K562 (cell line): ENCODE measurements around the gene HK1. TPM values are rescaled to one million over a fixed set of nuclear protein-coding genes. Genes with fewer than 3 reads are reported as not detected.

Source experiments
- ARID2 ChIP-seq: fragments of 450-650 bp; IDR thresholded peaks from 2 replicates; pipeline ENCODE4 v1.6.1; 2017; ENCODE audit warnings: antibody characterized with exemption, mild to moderate bottlenecking
- ATF7 ChIP-seq: fragments of 450-650 bp; IDR thresholded peaks from 2 replicates; pipeline ENCODE4 v1.7.1; 2014; ENCODE audit warnings: mild to moderate bottlenecking, moderate library complexity
- DEAF1 ChIP-seq: fragments of 450-650 bp; formaldehyde crosslinking; IDR thresholded peaks from 2 replicates; pipeline ENCODE4 v1.4.0; 2020; ENCODE audit warnings: mild to moderate bottlenecking, moderate library complexity
- DPF2 ChIP-seq: fragments of 450-650 bp; IDR thresholded peaks from 2 replicates; pipeline ENCODE4 v1.6.1; 2016
- HEY1 ChIP-seq: fragments of 250-450 bp; sonication (Bioruptor Pico); IDR thresholded peaks from 2 replicates; pipeline ENCODE4 v1.5.0; 2020; ENCODE audit warnings: mild to moderate bottlenecking, moderate library complexity, borderline replicate concordance
- MAZ ChIP-seq, 2 experiments: fragments of 450-650 bp in 1 of 2; sonication (generic) in 1 of 2; formaldehyde crosslinking; IDR thresholded peaks in 1 of 2; conservative IDR thresholded peaks in 1 of 2; 2 replicates each; pipeline versions ENCODE4 v1.4.0 to v1.5.0; 2020; ENCODE audit warnings: mild to moderate bottlenecking in 1 of 2, missing genetic modification reagents in 1 of 2
- RBBP5 ChIP-seq: fragments of 200-600 bp; sonication (generic); IDR thresholded peaks from 2 replicates; pipeline ENCODE4 v1.6.1; 2012; ENCODE audit warnings: borderline replicate concordance, mild to moderate bottlenecking, low read length, control low read depth, inconsistent platforms; ENCODE audit not compliant: insufficient read depth, poor library complexity, severe bottlenecking
- SMAD4 ChIP-seq: fragments of 250-450 bp; sonication (Bioruptor Pico); conservative IDR thresholded peaks from 2 replicates; pipeline ENCODE4 v1.8.0; 2021; ENCODE audit warnings: inconsistent platforms, mild to moderate bottlenecking, moderate library complexity
- STAG1 ChIP-seq: sonication (generic); formaldehyde crosslinking; IDR thresholded peaks from 2 replicates; pipeline ENCODE4 v1.5.0; 2020; ENCODE audit warnings: missing genetic modification reagents, borderline replicate concordance
- TCF7 ChIP-seq: sonication (generic); IDR thresholded peaks from 2 replicates; pipeline ENCODE4 v1.6.1; 2016; ENCODE audit warnings: antibody characterized with exemption, borderline replicate concordance
- XRCC5 ChIP-seq: fragments of 200-400 bp; formaldehyde crosslinking; IDR thresholded peaks from 2 replicates; pipeline ENCODE4 v1.6.1; 2017; ENCODE audit warnings: low read depth, mild to moderate bottlenecking, low read length
- ZBED1 ChIP-seq: IDR thresholded peaks from 2 replicates; pipeline ENCODE4 v1.6.1; 2014
- ZFP36 ChIP-seq: fragments of 150-350 bp; IDR thresholded peaks from 2 replicates; pipeline ENCODE4 v1.6.1; 2018; ENCODE audit warnings: low read length, low read depth; ENCODE audit not compliant: partially characterized antibody
- ZKSCAN1 ChIP-seq: fragments of 150-350 bp; IDR thresholded peaks from 2 replicates; pipeline ENCODE4 v1.6.1; 2016; ENCODE audit warnings: low read depth, low read length
- ZKSCAN8 ChIP-seq: fragments of 200-800 bp; sonication (Bioruptor generic); IDR thresholded peaks from 2 replicates; pipeline ENCODE4 v1.6.1; 2016; ENCODE audit warnings: missing genetic modification characterization, missing compliant biosample characterization
- ZNF561 ChIP-seq: fragments of 450-650 bp; formaldehyde crosslinking; conservative IDR thresholded peaks from 2 replicates; pipeline ENCODE4 v1.4.0; 2020; ENCODE audit warnings: mild to moderate bottlenecking, moderate library complexity
- ZNF830 ChIP-seq: fragments of 250-450 bp; sonication (Bioruptor Pico); IDR thresholded peaks from 2 replicates; pipeline ENCODE4 v1.5.0; 2021; ENCODE audit warnings: mild to moderate bottlenecking
- polyA plus RNA-seq, 8 experiments: library from polyadenylated mRNA; depleted of rRNA in 4 of 8; stranded (reverse) in 5 of 8; unstranded in 3 of 8; fragments of >200 nt; fragmentation: Nextera tagmentation in 2 of 8; fragmentation: Illumina TruSeq in 1 of 8; extraction: Ambion mirVana in 2 of 8; extraction: Trizol in 1 of 8; gene quantifications; 2 replicates each; pipeline versions ENCODE4 v1.2.1 to v1.2.3, GENCODE V29; 2011 to 2014; ENCODE audit warnings: inconsistent platforms in 1 of 8, missing spikeins in 1 of 8
- total RNA-seq, 7 experiments: library from RNA; depleted of rRNA in 6 of 7; stranded (reverse); fragments of >200 nt in 6 of 7; fragmentation: Illumina TruSeq in 2 of 7; extraction: Trizol in 2 of 7; gene quantifications; 2 replicates each; pipeline versions ENCODE4 v1.2.1 to v1.2.3, GENCODE V29; 2011 to 2021; ENCODE audit warnings: low replicate concordance in 1 of 7
- TF ChIP-seq, protein P1 (sequence below): sonication (generic); formaldehyde crosslinking; IDR thresholded peaks from 2 replicates; pipeline ENCODE4 v1.8.0; 2023; ENCODE audit warnings: mild to moderate bottlenecking, missing genetic modification reagents
- TF ChIP-seq, protein P2 (sequence below): fragments of 250-450 bp; sonication (Bioruptor Pico); IDR thresholded peaks from 2 replicates; pipeline ENCODE4 v1.8.0; 2021; ENCODE audit warnings: mild to moderate bottlenecking, moderate library complexity
- TF ChIP-seq, protein P3 (sequence below): sonication (generic); formaldehyde crosslinking; IDR thresholded peaks from 2 replicates; pipeline ENCODE4 v1.8.0; 2022; ENCODE audit warnings: missing genetic modification reagents, mild to moderate bottlenecking, moderate library complexity, borderline replicate concordance
- TF ChIP-seq, protein P4 (sequence below), 3 experiments: IDR thresholded peaks in 2 of 3; conservative IDR thresholded peaks in 1 of 3; 2 replicates each; pipeline ENCODE4 v1.5.1; 2011 to 2012; ENCODE audit warnings: low read length in 3 of 3, mild to moderate bottlenecking in 3 of 3, control low read depth in 2 of 3, improper control_type of control experiment in 1 of 3, inconsistent platforms in 1 of 3, low read depth in 1 of 3, mixed read lengths in 1 of 3, moderate library complexity in 1 of 3; ENCODE audit not compliant: insufficient read depth in 2 of 3

Gene HK1
- total and polyA plus RNA-seq, 9 of the 15 experiments (the other 6 are each of a cell fraction or from before 2014, with no cell fraction given): 29.2 to 444 (median 193) TPM

DNA sequence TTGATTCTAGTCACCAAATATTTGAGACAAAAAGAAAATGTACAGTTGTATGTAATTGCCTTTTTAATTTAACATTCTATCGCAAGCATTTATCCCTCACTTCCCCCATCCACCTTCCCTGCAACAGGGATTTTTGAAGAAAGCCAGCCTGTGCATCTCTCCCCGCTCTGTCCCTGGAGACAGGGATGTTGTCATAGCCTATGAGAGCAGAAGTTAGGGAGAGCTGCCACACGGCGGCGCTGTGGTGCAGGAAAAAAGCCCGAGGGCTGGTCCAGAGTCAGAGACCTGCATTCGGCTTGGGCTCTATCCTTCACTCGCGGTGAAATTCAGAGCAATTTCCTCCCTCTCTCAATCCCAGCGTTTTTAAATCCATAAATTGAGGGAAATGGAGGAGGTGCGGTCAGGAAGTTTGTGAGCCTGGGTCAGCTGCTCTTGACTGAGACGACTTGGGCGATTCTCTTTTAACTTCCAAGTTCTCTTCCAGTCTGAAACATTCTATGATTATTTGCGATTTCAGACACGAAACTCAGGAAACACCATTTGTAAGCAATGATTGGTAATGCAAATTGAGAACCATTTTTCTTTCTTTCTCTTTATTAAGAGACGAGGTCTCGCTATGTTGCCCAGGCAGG is 40.7 kb upstream of the HK1 start (continued):
- no peak for TF ChIP-seq RBBP5
- TF ChIP-seq ZBED1: no peak
- 0 out of 2 replicates have a peak, but pooled peaks have one; percentile 36 for TF ChIP-seq TCF7
- TF ChIP-seq, protein P1, sequence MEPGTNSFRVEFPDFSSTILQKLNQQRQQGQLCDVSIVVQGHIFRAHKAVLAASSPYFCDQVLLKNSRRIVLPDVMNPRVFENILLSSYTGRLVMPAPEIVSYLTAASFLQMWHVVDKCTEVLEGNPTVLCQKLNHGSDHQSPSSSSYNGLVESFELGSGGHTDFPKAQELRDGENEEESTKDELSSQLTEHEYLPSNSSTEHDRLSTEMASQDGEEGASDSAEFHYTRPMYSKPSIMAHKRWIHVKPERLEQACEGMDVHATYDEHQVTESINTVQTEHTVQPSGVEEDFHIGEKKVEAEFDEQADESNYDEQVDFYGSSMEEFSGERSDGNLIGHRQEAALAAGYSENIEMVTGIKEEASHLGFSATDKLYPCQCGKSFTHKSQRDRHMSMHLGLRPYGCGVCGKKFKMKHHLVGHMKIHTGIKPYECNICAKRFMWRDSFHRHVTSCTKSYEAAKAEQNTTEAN (CRISPR knock-in tag): no peak
- TF ChIP-seq, protein P2, sequence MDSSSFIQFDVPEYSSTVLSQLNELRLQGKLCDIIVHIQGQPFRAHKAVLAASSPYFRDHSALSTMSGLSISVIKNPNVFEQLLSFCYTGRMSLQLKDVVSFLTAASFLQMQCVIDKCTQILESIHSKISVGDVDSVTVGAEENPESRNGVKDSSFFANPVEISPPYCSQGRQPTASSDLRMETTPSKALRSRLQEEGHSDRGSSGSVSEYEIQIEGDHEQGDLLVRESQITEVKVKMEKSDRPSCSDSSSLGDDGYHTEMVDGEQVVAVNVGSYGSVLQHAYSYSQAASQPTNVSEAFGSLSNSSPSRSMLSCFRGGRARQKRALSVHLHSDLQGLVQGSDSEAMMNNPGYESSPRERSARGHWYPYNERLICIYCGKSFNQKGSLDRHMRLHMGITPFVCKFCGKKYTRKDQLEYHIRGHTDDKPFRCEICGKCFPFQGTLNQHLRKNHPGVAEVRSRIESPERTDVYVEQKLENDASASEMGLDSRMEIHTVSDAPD: no peak
- TF ChIP-seq, protein P3, sequence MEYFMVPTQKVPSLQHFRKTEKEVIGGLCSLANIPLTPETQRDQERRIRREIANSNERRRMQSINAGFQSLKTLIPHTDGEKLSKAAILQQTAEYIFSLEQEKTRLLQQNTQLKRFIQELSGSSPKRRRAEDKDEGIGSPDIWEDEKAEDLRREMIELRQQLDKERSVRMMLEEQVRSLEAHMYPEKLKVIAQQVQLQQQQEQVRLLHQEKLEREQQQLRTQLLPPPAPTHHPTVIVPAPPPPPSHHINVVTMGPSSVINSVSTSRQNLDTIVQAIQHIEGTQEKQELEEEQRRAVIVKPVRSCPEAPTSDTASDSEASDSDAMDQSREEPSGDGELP (CRISPR knock-in tag): peak; percentile 45; the same call in 1 of the 2 replicates
- peak; percentile 34 to 85; a peak in 2 of 4 replicates for TF ChIP-seq MAZ (CRISPR knock-in tag; conservative IDR thresholded peaks at IDR 0.05 in 1 of 2, IDR thresholded peaks at IDR 0.05 in 1 of 2)
- TF ChIP-seq HEY1 (CRISPR knock-in tag): 0 out of 2 replicates have a peak, but pooled peaks have one; percentile 54
- TF ChIP-seq, protein P4, sequence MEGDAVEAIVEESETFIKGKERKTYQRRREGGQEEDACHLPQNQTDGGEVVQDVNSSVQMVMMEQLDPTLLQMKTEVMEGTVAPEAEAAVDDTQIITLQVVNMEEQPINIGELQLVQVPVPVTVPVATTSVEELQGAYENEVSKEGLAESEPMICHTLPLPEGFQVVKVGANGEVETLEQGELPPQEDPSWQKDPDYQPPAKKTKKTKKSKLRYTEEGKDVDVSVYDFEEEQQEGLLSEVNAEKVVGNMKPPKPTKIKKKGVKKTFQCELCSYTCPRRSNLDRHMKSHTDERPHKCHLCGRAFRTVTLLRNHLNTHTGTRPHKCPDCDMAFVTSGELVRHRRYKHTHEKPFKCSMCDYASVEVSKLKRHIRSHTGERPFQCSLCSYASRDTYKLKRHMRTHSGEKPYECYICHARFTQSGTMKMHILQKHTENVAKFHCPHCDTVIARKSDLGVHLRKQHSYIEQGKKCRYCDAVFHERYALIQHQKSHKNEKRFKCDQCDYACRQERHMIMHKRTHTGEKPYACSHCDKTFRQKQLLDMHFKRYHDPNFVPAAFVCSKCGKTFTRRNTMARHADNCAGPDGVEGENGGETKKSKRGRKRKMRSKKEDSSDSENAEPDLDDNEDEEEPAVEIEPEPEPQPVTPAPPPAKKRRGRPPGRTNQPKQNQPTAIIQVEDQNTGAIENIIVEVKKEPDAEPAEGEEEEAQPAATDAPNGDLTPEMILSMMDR (IDR thresholded peaks at IDR 0.05 in 2 of 3, conservative IDR thresholded peaks at IDR 0.05 in 1 of 3; ENCODE audit: insufficient read depth in 2 of 3, low read depth in 1 of 3, low read length in 3 of 3): peak; percentile 94 to 99 (median 97)
- no peak for TF ChIP-seq ZNF830 (CRISPR knock-in tag)
- TF ChIP-seq ZKSCAN1: peak; percentile 57; the same call in 1 of the 2 replicates
- peak; percentile 73 for TF ChIP-seq ATF7
- TF ChIP-seq ZFP36: peak; percentile 38
- no peak for TF ChIP-seq ZNF561 (CRISPR knock-in tag)
- peak; percentile 98 for TF ChIP-seq DEAF1 (CRISPR knock-in tag)
- peak; percentile 95; the same call in 1 of the 2 replicates for TF ChIP-seq ARID2
- TF ChIP-seq STAG1 (CRISPR knock-in tag): peak; percentile 93
- 0 out of 2 replicates have a peak, but pooled peaks have one; percentile 24 for TF ChIP-seq SMAD4
- no peak for TF ChIP-seq ZKSCAN8
- no peak for TF ChIP-seq DPF2
- peak; percentile 71; the same call in 1 of the 2 replicates for TF ChIP-seq XRCC5
